SIG-M5 treated with dmso at 0.1 percent for 504 hours (cell line): Measurements from ENCODE around the gene GNS.

Experiments
- DNase-seq: peaks from one replicate; lab custom pipeline; 2025; ENCODE audit not compliant: unreplicated experiment; lab: John Stamatoyannopoulos, UW

GNS gene

DNA sequence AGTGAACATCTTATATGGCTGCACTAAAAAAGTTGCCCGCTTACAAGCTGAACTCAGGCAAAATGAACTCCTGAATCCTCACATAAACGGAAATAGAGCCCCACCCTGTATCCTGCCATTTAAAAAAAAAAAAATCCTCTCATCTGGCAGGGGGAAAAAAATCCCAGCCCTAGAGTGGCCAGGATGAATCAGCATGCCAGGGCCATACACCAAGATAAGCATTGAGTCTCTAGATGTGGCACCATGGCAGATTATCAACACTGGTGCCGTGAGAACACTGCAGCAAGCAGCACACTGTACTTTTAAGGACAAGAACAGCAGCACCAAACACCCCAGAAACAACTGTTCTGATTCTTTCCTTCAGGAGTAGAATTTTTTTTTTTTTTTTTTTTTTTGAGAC lies 83.4 kb downstream of the GNS start:
- no peak for DNase-seq

DNA sequence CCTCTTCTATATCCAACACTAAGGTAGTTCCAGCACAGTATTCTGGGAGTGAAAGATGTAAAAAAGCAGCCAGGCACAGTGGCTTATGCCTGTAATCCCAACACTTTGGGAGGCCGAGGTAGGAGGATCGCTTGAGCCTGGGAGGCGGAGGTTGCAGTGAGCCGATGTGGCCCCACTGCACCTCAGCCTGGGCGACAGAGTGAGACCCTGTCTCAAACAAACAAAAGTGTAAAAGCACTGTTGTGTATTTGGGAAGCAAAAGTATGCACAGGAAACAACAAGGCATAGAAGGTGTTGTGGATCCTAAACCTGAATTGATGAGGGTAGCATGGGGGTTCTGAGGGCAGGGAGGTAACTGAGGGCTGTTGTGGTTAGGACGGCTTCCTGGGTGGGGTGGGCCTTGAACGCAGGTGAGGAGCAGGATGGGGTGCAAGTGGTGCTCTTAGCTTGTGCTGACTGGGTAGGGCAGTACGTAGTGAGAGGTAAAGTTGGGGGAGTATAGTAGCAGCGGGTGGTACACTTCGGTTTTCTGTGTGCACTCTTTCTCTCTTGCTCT lies 84.8 kb downstream of the GNS start:
- DNase-seq = no peak

DNA sequence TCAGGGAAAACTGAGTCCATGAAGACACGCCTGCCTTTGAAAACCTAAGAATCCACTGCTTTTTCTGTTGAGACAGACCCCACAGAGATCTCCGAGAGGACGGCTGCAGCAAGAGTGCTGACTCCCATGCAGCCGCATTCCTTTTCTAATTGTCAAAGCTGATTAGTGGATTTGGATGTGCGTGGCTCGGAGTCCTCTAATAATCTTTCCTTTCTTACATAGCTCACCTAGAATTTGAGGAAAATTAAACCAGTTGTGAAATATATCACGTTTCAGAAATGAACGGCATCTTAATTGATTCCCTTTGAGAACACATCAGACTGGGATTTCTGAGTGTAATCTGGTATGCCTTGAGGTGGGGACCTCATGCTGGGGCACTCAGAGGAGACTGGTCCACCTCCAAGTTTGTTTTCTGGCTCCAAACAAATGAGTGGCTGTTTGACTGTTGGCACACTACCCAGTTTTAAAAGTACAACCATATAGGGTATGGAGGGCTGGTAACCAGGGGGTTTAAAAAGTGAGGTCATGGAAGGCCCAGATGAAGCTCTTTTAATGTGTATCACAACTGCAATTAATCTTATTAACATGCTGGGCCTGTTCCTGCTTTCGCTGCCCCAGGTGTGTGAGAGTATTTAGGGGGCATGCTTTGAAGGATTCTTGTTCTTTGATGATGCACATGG lies 85.6 kb downstream of the GNS start:
- DNase-seq = no peak

DNA sequence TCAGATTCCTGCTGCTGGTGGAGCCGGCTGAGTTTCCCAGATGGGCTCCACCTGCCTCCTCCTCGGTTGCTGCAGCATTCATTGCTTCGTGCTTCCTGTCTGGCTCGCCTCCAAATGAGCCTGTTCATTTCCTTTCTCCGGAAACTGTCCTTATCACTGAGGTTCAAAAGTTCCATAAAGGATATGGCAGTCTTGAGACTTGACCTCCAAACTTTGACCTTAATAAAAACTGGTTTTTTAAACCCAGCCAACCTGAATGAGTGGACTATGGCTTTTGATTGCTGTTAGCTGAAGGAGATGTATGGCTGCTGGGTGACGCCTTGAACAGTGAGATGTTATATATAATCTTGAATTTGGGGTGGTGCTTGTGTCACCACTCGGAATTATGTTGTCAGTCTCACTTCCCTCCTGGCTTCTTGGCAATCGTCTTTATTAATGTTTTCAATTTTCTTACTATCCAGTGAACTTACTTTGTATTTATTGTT lies 86.2 kb downstream of the GNS start:
- DNase-seq = no peak

DNA sequence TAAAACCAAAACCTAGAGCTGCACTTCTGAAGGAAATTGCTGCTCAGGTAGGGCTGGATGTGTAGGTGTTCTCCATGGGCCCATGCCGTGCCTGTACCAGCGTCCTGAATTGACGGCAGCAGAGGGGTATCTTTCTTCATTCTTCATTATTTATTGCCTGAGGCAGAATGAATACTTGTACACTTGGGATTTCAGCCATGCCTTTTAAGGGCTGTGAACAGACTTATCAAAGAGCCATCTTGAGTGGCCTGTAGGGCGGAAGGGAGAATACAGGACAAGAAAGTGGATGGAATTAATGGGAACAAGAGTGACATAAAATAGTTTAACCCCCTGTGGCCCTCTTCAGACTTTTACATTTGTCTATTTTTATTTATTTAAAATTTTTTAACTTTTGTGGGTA lies 87.5 kb downstream of the GNS start:
- DNase-seq = no peak

DNA sequence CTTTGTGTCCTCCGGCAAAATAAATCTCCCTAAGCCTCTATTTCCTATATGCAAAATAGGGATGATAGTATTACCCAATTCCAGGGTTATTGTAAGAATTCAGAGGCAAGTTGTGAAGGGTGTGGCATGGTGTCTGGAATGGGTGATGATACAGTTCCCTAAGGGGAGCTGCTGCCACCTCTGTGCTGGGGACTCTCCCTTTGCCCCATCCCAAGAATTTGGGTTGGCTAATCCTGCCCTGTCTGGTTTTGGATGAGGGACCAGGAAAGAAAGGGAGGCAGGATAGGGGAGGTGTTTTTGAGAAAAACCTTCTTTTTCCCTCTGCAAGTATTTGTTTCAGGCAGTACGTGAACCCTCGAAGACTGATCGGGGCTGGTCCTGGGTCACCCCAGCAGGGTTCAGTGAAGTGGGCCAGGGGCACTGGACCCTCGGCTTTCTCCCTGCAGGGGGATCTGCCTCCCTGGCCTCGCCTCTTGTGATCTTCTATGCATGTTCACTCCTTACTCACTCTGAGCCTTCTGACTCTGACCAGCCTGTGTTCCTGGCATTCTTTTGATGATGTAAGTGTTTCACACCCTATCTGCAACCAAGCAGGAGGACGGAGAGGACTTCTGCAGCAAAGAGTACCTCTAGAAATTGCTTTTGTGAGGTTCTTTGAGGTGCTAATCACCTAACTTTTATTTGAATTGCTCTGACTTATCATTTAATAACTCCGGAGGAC lies 88.1 kb downstream of the GNS start:
- no peak for DNase-seq

DNA sequence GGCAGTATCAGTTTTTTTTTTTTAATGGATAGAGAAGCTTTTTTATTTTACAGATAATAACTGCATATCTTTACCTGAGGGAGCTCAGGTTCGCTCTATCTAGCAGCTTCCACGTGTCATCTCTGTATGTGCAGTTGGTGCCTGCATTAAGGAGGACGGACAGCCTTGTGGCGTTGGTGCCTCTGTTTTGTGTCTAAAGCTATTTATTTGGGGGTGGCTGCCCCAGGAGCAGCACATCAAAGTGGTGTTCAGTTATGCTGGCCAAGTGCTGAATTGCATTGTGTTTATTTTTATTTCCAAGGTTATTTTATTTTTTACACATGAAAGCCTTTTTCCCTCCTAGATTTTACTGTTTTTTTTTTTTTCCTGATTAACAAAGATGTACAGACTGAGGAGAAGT lies 89.2 kb downstream of the GNS start:
- no peak for DNase-seq

DNA sequence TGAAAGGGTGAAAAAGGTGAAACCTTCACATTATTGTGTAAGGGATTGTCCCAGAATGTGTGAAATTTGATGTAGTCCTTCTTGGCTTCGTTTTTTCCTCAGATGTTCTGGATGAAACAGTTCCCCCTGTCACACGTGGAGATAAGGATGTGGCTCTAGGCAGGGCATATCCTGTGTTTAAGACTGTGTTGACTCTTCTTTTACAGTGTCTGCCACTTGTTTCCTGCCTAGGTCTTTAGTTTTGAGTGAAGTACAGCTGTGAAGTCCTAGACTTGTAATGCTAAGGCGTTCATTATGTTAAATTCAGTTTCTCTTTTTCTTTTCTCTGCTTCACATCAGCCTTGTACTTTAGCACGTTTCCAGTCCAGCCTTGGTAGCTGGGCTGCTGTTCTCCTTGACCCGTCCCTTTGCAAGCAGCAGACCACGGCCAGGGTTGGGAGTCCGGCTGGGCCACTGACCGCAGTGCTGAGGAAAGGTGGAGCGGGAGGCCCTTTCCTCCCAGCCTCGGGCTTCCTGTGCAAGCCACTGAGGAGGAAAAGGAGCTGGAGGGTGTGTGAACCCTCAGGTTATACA lies 89.8 kb downstream of the GNS start:
- no peak for DNase-seq

DNA sequence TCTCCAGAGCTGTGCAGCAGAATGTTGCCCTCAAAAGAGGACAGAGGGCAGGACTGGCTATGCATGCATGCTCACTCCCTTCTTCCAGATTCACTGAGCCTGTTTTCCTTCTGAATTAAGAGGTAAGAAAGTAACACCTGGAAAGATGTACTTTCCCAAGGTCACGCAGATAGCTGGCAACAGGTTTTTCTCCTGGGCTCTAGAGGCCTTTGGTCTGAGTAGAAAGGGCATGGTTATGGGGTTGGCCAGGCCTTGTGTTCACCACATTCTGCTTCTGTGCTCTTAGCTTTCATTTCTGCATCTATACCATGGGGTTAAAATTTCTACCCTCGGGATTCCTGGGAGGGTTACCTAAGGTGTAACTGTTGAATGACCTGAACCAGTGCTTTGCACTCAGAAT lies 91.4 kb downstream of the GNS start:
- no peak for DNase-seq

DNA sequence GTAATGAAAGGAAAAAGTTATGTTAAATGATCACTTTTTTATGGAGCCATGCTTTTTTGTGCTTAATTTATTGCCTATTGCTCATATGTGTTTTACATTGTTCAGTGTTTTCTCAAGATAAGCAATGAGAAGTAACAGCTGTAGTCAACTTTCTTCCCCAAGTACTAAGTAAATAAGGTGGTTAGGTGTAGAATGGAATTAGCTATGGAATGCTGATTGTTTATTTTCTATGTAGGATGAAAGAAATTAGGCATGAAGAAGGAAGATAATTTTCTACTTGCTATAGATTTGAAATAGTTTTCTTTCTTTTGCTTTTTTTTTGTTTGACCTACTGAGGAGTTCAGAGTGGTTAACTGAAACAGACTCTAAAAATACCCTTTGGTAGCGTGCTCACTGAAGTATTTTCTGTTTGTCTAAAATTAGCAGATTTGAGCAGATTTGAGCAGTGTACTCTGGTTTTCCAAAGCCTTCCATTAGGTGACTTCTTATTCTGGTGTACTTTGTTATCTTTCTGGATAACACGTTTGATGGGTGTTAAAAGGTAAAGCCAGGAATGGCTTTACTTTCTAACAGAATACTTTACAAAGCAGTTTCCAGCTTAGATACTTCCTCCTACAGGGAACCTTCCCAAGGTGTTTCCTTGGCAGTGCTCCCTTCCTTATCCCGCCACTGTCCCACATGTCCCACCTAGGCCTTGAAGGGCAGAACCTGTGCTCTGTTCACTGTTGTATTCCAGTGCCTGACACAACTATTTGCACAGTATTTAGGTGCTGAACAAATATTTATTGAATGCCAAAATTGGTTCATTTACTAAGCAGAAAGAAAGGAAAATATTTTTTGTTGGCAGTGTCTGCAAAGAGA lies 92.9 kb downstream of the GNS start:
- no peak for DNase-seq

DNA sequence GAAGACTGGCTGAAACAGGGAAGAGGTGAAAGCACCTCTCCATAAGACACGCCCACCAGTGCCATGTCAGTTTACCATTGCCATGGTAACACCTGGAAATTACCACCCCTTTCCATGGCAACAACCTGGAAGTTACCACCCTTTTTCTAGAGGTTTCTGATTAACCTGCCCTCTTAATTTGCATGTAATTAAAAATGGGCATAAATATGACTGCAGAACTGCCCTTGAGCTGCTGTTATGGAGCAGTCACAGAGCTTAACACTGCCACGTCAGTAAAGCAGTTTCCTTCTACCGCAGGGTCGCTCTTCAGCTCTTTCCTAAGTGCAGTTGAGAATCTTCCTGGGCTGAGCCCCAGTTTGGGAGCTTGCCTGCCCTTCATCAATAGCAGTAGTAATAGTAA lies 93.7 kb downstream of the GNS start:
- no peak for DNase-seq
